ENCODE measurements around the gene CHID1. TPM values are rescaled to one million over a fixed set of nuclear protein-coding genes. Genes with fewer than 3 reads are reported as not detected.

CHID1 gene
- total and polyA plus RNA-seq, 2 of the 8 experiments (the other 6 are each of a cell fraction or from before 2014, with no cell fraction given): 81.2 to 88.5 TPM

- no peak for TF ChIP-seq CHD7 (IDR thresholded peaks at IDR 0.05; ENCODE audit: insufficient replicate concordance, low read length)
- TF ChIP-seq HDAC2 (IDR thresholded peaks at IDR 0.05; ENCODE audit: borderline replicate concordance in 1 of 2, low read depth in 2 of 2, low read length in 2 of 2): 0 out of 4 replicates have a peak, but pooled peaks of 1 of the 2 experiments have one; percentile 26
- TF ChIP-seq EGR1 (IDR thresholded peaks at IDR 0.05; ENCODE audit: borderline replicate concordance, low read depth, low read length): no peak
Observed at GRCh38 chr11:829176-829846, 81.3 kb downstream of the CHID1 start (continued).
